ENCODE measurements around the gene KLF3. TPM values are rescaled to one million over a fixed set of nuclear protein-coding genes. Genes with fewer than 3 reads are reported as not detected.

Gene KLF3
- total RNA-seq, 4 donors from 2014 or later: 169 to 240 (median 223) TPM

GRCh38 chr4:38672074-38672396, 8.0 kb downstream of the KLF3 start:
- WGBS: 44% methylated on average over 3 of the region's 3 CpGs
- Histone ChIP-seq H3K27me3 (no peaks in the 10 kb centered on the region), H3K4me1 (peaks cover 94% of the 10 kb centered on the region), H3K27ac (peak overlapping the region; percentile 90), H3K4me3 (peak overlapping the region; percentile 30), H3K9me3 (no peaks in the 10 kb centered on the region), H3K36me3 (no peaks in the 10 kb centered on the region)
- no peak for DNase-seq (ENCODE audit: low spot score in 2 of 2)
- TF ChIP-seq POLR2A (IDR thresholded peaks at IDR 0.05): no peak
- TF ChIP-seq POLR2AphosphoS5 (IDR thresholded peaks at IDR 0.05): no peak
- no peak for TF ChIP-seq CTCF (IDR thresholded peaks at IDR 0.05)
- TF ChIP-seq EP300 (IDR thresholded peaks at IDR 0.05): no peak

DNA sequence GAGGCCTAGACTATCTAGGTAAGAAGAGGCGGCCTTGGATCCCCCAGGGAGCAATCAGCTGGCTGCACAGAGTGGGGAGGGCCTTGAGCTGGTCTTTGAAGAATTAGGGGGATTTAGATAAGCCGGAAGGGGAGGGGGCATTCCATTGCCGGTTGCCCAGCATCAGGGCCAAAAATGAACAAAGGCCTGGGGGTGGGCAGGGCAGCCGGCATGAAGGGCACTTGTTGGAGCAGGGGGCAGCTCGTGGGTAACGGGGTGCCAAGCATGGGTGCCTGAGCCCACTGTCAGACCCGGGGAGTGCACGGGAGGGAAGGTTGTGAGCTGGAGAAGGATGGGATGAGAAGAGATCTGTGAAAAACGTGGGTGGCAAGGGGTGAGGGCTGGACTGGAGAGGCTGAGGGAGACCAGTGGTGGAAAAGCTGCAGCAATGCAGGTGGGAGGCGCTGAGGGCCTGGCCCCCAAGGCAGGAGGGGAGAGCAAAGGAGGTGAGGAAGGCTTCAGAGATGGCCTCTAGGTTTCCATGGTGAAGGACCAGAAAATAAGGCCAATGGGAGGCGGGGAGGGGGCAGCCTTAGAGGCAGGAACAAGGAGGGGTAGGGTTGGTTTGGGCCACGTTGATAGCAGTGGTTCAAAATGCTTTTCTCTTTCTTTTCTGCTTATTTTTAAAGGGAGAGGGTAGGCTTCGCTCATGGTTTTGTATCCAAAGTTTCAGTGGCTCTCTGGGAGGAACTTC, 8.6 kb downstream of the KLF3 start:
- Histone ChIP-seq H3K4me1 (peaks cover 96% of the 10 kb centered on the region), H3K36me3 (no peaks in the 10 kb centered on the region), H3K9me3 (no peaks in the 10 kb centered on the region), H3K27ac (peak overlapping the region; percentile 90), H3K27me3 (no peaks in the 10 kb centered on the region), H3K4me3 (peak overlapping the region; percentile 30)
- no peak for DNase-seq (ENCODE audit: low spot score in 2 of 2)
- 27% methylated on average over 13 of the region's 13 CpGs for WGBS
- no peak for TF ChIP-seq POLR2AphosphoS5 (IDR thresholded peaks at IDR 0.05)
- no peak for TF ChIP-seq CTCF (IDR thresholded peaks at IDR 0.05)
- TF ChIP-seq POLR2A (IDR thresholded peaks at IDR 0.05): no peak

GRCh38 chr4:38673130-38673978, 9.4 kb downstream of the KLF3 start:
- no peaks in the 10 kb centered on the region for H3K9me3 ChIP-seq
- TF ChIP-seq CTCF (IDR thresholded peaks at IDR 0.05) (no peak), POLR2AphosphoS5 (IDR thresholded peaks at IDR 0.05) (peak in 2 of 3 donors; percentile 45 to 88)
- H3K27ac ChIP-seq: peak overlapping the region; percentile 90
- H3K36me3 ChIP-seq: no peaks in the 10 kb centered on the region
- H3K4me3 ChIP-seq: peak overlapping the region; percentile 34
- DNase-seq (ENCODE audit: low spot score in 2 of 2): peak; percentile 84 to 86
- peaks cover 96% of the 10 kb centered on the region for H3K4me1 ChIP-seq
- no peaks in the 10 kb centered on the region for H3K27me3 ChIP-seq
- WGBS: 15% methylated on average over 7 of the region's 7 CpGs

DNA sequence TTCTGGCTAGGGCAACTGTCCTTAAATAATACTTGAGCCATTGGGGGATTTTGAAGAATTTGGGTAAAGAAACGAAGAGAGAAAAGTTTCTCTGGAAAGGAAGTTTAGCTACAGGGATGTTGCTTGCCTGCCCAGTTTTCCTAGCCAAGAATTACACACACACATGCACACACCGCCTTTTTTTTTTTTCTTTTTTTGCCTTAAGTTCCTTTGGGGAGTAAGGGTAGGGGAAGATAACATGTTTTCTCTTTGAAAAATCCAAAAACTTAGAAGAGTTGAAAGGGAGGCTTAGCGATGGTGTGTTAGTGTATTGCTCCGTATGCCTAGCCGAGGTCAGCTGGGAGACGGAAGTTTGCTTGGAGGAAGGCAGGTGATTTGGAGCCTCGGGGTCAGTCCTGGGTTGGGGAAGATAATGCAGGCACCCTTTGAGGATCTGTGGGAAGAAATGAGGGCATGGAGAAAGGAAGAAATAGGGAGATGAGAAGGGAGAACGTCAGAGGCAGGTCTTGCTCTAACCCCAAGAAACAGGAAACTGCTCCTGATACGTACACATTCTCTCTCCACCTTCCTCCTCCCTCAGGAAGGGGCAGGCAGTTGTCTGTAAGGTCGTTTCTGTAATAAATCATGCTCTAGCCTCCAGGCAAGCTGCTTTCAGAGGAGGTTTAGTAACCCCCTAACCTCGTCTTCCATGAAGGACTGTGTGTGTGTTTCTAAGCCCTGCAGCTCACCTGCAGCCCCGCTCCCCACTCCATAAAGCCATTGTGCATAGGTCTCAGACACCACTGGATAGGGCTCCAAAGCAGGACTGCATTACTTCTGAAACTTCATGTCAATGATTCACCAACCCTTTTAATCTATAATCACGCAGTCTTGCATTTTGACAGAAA, 10.5 kb downstream of the KLF3 start:
- H3K4me1 ChIP-seq: peaks cover 94% of the 10 kb centered on the region
- H3K27ac ChIP-seq: peak overlapping the region; percentile 90
- no peaks in the 10 kb centered on the region for H3K9me3 ChIP-seq
- H3K36me3 ChIP-seq: no peaks in the 10 kb centered on the region
- peak overlapping the region; percentile 34 for H3K4me3 ChIP-seq
- 15% methylated on average over 13 of the region's 13 CpGs for WGBS
- no peaks in the 10 kb centered on the region for H3K27me3 ChIP-seq
- TF ChIP-seq EP300 (IDR thresholded peaks at IDR 0.05): no peak
- TF ChIP-seq CTCF (IDR thresholded peaks at IDR 0.05): no peak
- TF ChIP-seq POLR2AphosphoS5 (IDR thresholded peaks at IDR 0.05): no peak
- TF ChIP-seq POLR2A (IDR thresholded peaks at IDR 0.05): no peak
- DNase-seq (ENCODE audit: low spot score in 2 of 2): no peak
